ENCODE results near the gene TCF20. TPM values are rescaled to one million over a fixed set of nuclear protein-coding genes. Genes with fewer than 3 reads are reported as not detected.

TCF20 gene
- polyA plus RNA-seq, 3 donors = 0.67 to 11.1 (median 0.99) TPM

- peaks cover 37 to 77% (median 57%) of the 10 kb centered on the region in 3 donors for H3K27me3 Mint-ChIP-seq (ENCODE audit: low read depth in 3 of 3)
- H4K20me1 ChIP-seq (ENCODE audit: insufficient read depth, low read length) = no peaks in the 10 kb centered on the region
- peaks cover 7 to 16% of the 10 kb centered on the region in 2 donors for H3K4me1 ChIP-seq (ENCODE audit: control insufficient read depth in 1 of 2, insufficient read depth in 2 of 2, low read length in 2 of 2)
- peak overlapping the region; percentile 57 for H3K4me2 ChIP-seq (replicated peaks; ENCODE audit: extremely low read depth, low read length, poor library complexity, severe bottlenecking)
- no peaks in the 10 kb centered on the region for H3K36me3 ChIP-seq (replicated peaks in 1 of 2; ENCODE audit: control insufficient read depth in 1 of 2, insufficient read depth in 2 of 2, low read length in 2 of 2)
- peak overlapping the region; percentile 8 for H3K9ac ChIP-seq (ENCODE audit: insufficient read depth, low read length, poor library complexity, severe bottlenecking)
- peaks cover 0 to 7% (median 3%) of the 10 kb centered on the region in 7 donors for H3K9me3 Mint-ChIP-seq
- no peaks in the 10 kb centered on the region for H3K79me2 ChIP-seq (ENCODE audit: insufficient read depth, low read length)
- H3K4me3 Mint-ChIP-seq = peak overlapping the region; percentile 57 to 83
- H3K27ac Mint-ChIP-seq = no peak overlapping the region
- peak in 2 of 3 donors; percentile 12 to 27 for DNase-seq
- H3K9me3 ChIP-seq (replicated peaks in 1 of 2; ENCODE audit: control insufficient read depth in 1 of 2, insufficient read depth in 1 of 2, low read length in 2 of 2) = peaks cover 0 to 6% of the 10 kb centered on the region in 2 donors
- no peak for TF ChIP-seq CTCF (IDR thresholded peaks at IDR 0.05)
- 7% methylated on average over 51 of the region's 72 CpGs for WGBS (ENCODE audit: insufficient coverage)
- intact Hi-C loops (cut with micrococcal nuclease) = no loop called here
- H2AFZ ChIP-seq (ENCODE audit: insufficient read depth, low read depth, low read length, poor library complexity, severe bottlenecking) = peak overlapping the region; percentile 41
- no peak overlapping the region for H3K27ac ChIP-seq (ENCODE audit: low read depth in 1 of 2, low read length in 2 of 2)
- peaks cover 0 to 3% of the 10 kb centered on the region in 2 donors for H3K36me3 Mint-ChIP-seq
- H3K27me3 ChIP-seq (ENCODE audit: control insufficient read depth in 2 of 2, insufficient read depth in 2 of 2, low read length in 2 of 2) = peaks cover 13 to 38% of the 10 kb centered on the region in 2 donors
- H3K4me3 ChIP-seq (replicated peaks in 1 of 3; ENCODE audit: low read depth in 2 of 3, low read length in 3 of 3) = peak overlapping the region in 1 of 3 experiments; percentile 59
- H3K4me1 Mint-ChIP-seq = peaks cover 13% of the 10 kb centered on the region
These were observed 13.1 kb upstream of the TCF20 start for GRCh38 chr22:42283278-42284201.

GRCh38 chr22:42282943-42283277, 12.5 kb upstream of the TCF20 start:
- Histone ChIP-seq H3K4me3 (replicated peaks in 1 of 3; ENCODE audit: low read depth in 2 of 3, low read length in 3 of 3) (peak overlapping the region in 1 of 3 experiments; percentile 59), H3K27me3 (ENCODE audit: control insufficient read depth in 2 of 2, insufficient read depth in 2 of 2, low read length in 2 of 2) (peaks cover 13 to 38% of the 10 kb centered on the region in 2 donors), H3K4me2 (replicated peaks; ENCODE audit: extremely low read depth, low read length, poor library complexity, severe bottlenecking) (peak overlapping the region; percentile 57), H3K9ac (ENCODE audit: insufficient read depth, low read length, poor library complexity, severe bottlenecking) (no peak overlapping the region), H3K36me3 (replicated peaks in 1 of 2; ENCODE audit: control insufficient read depth in 1 of 2, insufficient read depth in 2 of 2, low read length in 2 of 2) (no peaks in the 10 kb centered on the region), H3K9me3 (replicated peaks in 1 of 2; ENCODE audit: control insufficient read depth in 1 of 2, insufficient read depth in 1 of 2, low read length in 2 of 2) (peaks cover 0 to 6% of the 10 kb centered on the region in 2 donors), H2AFZ (ENCODE audit: insufficient read depth, low read depth, low read length, poor library complexity, severe bottlenecking) (peak overlapping the region; percentile 41), H3K4me1 (ENCODE audit: control insufficient read depth in 1 of 2, insufficient read depth in 2 of 2, low read length in 2 of 2) (peaks cover 7 to 16% of the 10 kb centered on the region in 2 donors), H3K79me2 (ENCODE audit: insufficient read depth, low read length) (no peaks in the 10 kb centered on the region), H4K20me1 (ENCODE audit: insufficient read depth, low read length) (no peaks in the 10 kb centered on the region), H3K27ac (ENCODE audit: low read depth in 1 of 2, low read length in 2 of 2) (no peak overlapping the region)
- H3K4me1 Mint-ChIP-seq = peaks cover 13% of the 10 kb centered on the region
- peaks cover 0 to 3% of the 10 kb centered on the region in 2 donors for H3K36me3 Mint-ChIP-seq
- TF ChIP-seq CTCF (IDR thresholded peaks at IDR 0.05) = no peak
- peak overlapping the region; percentile 17 to 83 for H3K4me3 Mint-ChIP-seq
- peaks cover 37 to 80% (median 58%) of the 10 kb centered on the region in 3 donors for H3K27me3 Mint-ChIP-seq (ENCODE audit: low read depth in 3 of 3)
- DNase-seq = no peak
- intact Hi-C loops (cut with micrococcal nuclease) = no loop called here
- H3K9me3 Mint-ChIP-seq = peaks cover 0 to 7% (median 3%) of the 10 kb centered on the region in 7 donors
- no peak overlapping the region for H3K27ac Mint-ChIP-seq
- WGBS (ENCODE audit: insufficient coverage) = 16% methylated on average over 7 of the region's 14 CpGs
